HG03342 (cell line): Measurements from ENCODE around the gene KRT32.

Source experiments
- ATAC-seq: cut with Tn5 transposase; IDR thresholded peaks from one replicate; pipeline ENCODE4 v1.9.1; 2021; ENCODE audit warnings: mild to moderate bottlenecking, moderate library complexity; ENCODE audit not compliant: unreplicated experiment

Gene KRT32

GRCh38 chr17:41466988-41467387 lies at the start of gene KRT32:
Gene KRT32 (minus strand): TSS chr17:41467386. CDS start chr17:41467325, 61 bp downstream.
- ATAC-seq, result no peak

- no peak for ATAC-seq
Measured at GRCh38 chr17:41516830-41517283, 49.7 kb upstream of the KRT32 start.

DNA sequence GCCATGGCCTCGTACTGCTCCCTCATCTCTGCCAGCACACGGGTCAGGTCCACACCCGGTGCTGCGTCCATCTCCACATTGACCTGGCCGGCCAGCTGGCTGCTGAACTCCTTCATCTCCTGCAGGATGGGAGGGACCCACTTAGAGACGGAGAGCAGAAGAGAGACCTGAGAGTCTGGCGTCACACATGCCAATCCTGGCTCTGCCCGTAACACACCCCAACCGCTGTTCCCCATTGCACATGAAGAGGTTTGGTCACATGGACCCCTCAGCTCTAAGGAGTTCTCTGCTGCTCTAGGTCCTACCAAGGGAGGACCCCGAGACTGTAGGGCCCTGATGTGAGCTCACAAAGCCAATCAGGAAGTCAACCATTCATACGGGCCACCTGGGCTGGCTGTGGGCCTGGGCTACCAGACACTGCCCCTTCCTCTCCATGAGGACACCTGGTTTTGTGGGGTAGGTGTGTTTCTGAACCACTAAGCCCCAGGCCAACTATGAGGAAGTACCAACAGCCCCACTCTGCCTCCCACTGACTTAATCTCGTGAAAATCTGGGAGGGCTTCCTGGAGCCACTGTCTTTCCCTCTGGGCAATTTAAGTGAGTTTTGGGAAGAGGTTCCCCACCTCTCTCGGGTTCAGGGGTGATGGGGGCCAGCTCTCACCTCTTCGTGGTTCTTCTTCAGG lies 49.1 kb upstream of the KRT32 start:
- ATAC-seq, result no peak

- ATAC-seq, result no peak
Measured at GRCh38 chr17:41513168-41513547, 46.0 kb upstream of the KRT32 start.

- no peak for ATAC-seq
Measured at GRCh38 chr17:41512546-41513167, 45.5 kb upstream of the KRT32 start.

DNA sequence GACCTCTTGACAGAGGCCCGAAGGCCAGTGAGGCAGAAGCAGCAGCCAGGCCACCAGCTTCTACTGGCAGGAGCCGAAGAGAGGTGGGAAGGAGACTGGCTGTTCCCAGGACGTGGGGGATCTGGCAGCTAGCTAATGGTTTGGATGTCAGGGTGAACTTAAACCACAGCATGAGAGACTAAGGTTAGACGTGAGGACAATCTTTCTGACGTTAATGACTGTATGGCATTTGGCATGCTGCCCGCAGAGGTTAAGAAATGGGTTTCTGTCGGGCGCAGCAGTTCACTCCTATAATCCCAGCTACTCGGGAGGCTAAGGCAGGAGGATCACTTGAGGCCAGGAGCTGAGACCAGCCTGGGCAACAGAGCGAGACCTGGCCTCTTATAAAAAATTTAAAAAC lies 44.5 kb upstream of the KRT32 start:
- no peak for ATAC-seq

DNA sequence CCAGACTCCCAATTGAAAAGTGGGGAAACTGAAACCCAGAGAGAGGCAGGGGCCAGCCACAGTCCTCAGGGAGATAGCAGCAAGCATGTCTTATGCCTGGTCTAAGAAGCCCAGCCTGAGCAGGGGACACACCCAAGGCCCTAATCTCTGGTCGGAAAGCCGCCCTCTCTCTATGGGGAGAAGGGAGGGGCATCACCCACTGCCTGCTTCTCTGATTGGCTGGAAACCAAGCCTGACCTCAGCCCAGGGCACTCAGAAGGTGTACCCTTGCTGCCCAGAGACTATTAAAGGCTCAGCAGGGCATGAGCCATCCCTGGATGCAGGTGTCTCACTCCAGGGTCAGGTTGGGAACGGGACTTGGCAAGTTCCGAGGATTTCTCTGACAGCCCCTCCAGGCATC lies 43.9 kb upstream of the KRT32 start:
- no peak for ATAC-seq

GRCh38 chr17:41510251-41511065 lies 43.3 kb upstream of the KRT32 start:
- no peak for ATAC-seq

GRCh38 chr17:41507315-41507880 lies 40.2 kb upstream of the KRT32 start:
- ATAC-seq, result no peak

DNA sequence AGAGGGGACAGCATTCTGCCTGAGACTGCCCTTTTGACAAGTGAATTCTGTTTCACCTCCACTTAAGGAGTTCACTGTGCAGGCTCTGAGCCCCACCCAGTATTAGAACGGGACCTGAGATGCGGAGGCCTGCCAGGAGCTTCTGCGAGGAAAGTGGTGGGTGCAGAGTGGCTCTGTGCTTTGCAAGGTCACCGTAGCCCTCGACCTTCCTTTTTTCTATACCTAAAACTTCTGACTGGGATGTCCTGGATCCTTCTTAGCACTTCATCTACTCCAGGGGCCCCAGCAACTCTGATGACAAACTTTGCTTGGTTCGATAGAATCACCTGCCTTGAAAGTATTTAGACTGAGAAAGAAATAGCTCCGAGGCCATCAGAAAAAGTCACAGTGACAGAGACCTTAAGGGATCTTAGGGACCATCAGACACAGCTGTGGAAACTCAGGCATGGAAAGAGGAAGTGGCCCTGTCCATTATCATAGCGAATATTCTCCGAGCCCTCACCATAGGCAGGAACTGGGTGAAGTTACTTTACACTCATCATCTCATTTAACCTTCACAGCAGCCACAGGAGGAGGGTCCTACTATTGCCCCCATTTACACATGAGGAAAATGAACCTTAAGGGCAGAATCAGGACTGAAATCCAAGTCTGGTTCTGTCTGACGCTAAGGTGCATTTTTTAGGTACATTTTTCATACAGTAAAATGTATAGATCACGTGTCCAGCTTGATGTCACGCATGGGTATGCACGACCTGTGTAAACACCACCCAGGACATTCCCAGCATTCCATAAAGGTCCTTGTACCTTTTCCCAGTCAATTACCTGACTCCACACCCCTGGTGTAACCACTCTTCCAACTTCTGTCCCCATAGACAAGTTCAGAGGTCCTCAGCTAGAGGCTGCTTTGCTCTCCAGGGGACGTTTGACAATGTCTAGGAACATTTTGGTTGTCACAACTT lies 38.9 kb upstream of the KRT32 start:
- no peak for ATAC-seq

GRCh38 chr17:41505007-41505808 lies 38.0 kb upstream of the KRT32 start, which contains the start of gene KRT13:
Gene KRT13 (minus strand): TSS chr17:41505612. CDS start chr17:41505550, 62 bp downstream.
- no peak for ATAC-seq

GRCh38 chr17:41504246-41504977 lies 37.2 kb upstream of the KRT32 start:
- ATAC-seq, result no peak

GRCh38 chr17:41503202-41503601 lies 36.0 kb upstream of the KRT32 start:
- no peak for ATAC-seq

DNA sequence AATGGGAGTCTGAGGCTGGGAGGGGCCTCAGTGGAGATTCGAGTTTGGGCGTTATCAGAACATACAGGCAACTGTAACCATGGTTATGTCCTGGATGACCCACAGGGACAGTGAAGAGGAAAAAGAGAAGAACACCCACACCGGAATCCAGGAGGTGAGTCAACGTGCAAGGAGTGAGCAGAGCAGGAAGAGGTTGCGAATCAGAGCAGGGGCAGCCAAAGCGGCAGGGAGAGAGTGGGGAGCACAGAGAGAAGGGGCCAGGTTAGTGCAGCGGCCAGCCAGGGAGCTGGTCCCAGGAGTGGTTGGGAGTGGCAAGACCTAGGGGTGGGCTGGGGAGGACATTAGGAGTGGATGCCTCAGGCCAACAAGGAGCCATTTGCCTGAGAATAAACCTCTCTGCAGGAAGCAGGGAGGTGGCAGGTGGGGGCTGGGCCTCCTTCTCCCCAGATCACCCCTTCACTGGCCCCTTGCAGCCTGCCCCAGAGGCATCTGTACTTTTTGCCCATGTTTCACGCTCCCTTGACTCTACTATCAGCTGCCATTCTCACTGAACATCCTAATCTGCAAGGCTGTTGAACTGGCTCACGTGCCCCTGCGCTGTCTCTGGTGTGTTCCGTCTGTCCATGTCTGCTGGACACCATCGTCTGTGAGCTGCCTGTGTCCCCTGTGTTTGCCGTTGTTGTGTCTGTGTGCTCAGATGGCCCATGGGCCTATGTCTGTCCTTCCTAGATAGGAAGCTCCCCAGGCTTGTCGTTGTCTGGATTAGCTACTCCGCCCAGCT lies 33.1 kb upstream of the KRT32 start:
- ATAC-seq, result no peak

DNA sequence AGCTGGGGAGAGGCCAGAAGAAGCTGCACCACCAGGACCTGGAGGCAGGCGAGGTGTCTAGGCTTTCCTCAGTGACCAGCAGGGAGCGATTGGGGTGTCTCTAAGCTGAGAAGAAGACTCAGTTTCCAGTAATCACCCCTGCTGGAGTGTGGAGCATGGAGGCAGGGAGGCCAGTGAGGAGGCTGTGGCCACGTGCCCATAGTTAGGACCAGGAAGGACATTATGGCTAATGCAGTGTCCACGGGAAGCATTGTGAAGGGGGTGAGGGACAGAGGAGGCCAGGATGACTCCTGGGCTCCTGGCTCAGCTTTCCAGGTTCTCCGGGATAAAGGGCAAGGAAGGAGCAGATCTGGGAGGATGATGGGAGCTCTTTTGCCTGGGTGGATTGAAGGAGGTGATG lies 32.5 kb upstream of the KRT32 start:
- ATAC-seq, result no peak

- no peak for ATAC-seq
Measured at GRCh38 chr17:41498276-41498675, 31.1 kb upstream of the KRT32 start.

- peak; percentile 77 for ATAC-seq
Measured at GRCh38 chr17:41496803-41497484, 29.8 kb upstream of the KRT32 start.
